Right atrium auricular region (tissue), 2 donors: ENCODE data around the gene INPP5D. TPM values are rescaled to one million over a fixed set of nuclear protein-coding genes. Genes with fewer than 3 reads are reported as not detected.

ENCODE experiments used
- DNase-seq: peaks from one replicate; pipeline ENCODE4 v3.0.0-alpha.2; 2019; ENCODE audit warnings: low spot score
- H3K27ac ChIP-seq, 2 donors: fragments of 200-600 bp; sonication (generic); 1 replicate in 1 of 2; 2 replicates in 1 of 2; pipeline ENCODE4 v1.5.1; 2016 to 2019
- H3K27me3 ChIP-seq, 2 donors: fragments of 200-600 bp; sonication (generic); one replicate each; pipeline versions ENCODE4 v1.5.1 to v1.6.0; 2017 to 2019
- H3K36me3 ChIP-seq: fragments of 200-600 bp; sonication (generic); one replicate; pipeline ENCODE4 v1.5.1; 2016
- H3K4me1 ChIP-seq, 2 donors: fragments of 200-600 bp; sonication (generic); one replicate each; pipeline versions ENCODE4 v1.5.1 to v1.6.0; 2017 to 2019
- H3K4me3 ChIP-seq, 2 donors: fragments of 200-600 bp; sonication (generic); 1 replicate in 1 of 2; 2 replicates in 1 of 2; pipeline ENCODE4 v1.5.1; 2017 to 2019; ENCODE audit warnings: mild to moderate bottlenecking in 1 of 2, moderate library complexity in 1 of 2
- H3K9me3 ChIP-seq, 2 donors: fragments of 200-600 bp; sonication (generic); one replicate each; pipeline ENCODE4 v1.5.1; 2019
- CTCF ChIP-seq, 2 donors: fragments of 200-600 bp; sonication (generic); IDR thresholded peaks; one replicate each; pipeline ENCODE4 v1.5.1; 2019; ENCODE audit warnings: antibody characterized with exemption in 2 of 2
- total RNA-seq, 2 donors: library from RNA; depleted of rRNA; stranded (reverse); fragments of >200 nt; gene quantifications; one replicate each; pipeline ENCODE4 v1.1.0, GENCODE V29; 2016

Gene INPP5D
- total RNA-seq, 2 donors from 2014 or later, result 2.9 to 7.0 TPM

- Histone ChIP-seq H3K4me3 (no peak overlapping the region), H3K27ac (no peak overlapping the region), H3K9me3 (no peaks in the 10 kb centered on the region)
Observed at GRCh38 chr2:233242231-233242927, 182.2 kb downstream of the INPP5D start.

GRCh38 chr2:233243348-233243747 is 183.2 kb downstream of the INPP5D start:
- DNase-seq, result no peak
- H3K27ac ChIP-seq, result no peak overlapping the region
- H3K36me3 ChIP-seq, result no peaks in the 10 kb centered on the region
- no peaks in the 10 kb centered on the region for H3K9me3 ChIP-seq
- TF ChIP-seq CTCF (IDR thresholded peaks at IDR 0.05), result no peak
- H3K27me3 ChIP-seq, result no peaks in the 10 kb centered on the region
- no peak overlapping the region for H3K4me3 ChIP-seq
- no peaks in the 10 kb centered on the region for H3K4me1 ChIP-seq

More at GRCh38 chr2:233242231-233242927, 182.2 kb downstream of the INPP5D start:
- no peak for DNase-seq
- no peaks in the 10 kb centered on the region for H3K4me1 ChIP-seq
- no peak for TF ChIP-seq CTCF (IDR thresholded peaks at IDR 0.05)
- no peaks in the 10 kb centered on the region for H3K27me3 ChIP-seq
- H3K36me3 ChIP-seq, result no peaks in the 10 kb centered on the region

DNA sequence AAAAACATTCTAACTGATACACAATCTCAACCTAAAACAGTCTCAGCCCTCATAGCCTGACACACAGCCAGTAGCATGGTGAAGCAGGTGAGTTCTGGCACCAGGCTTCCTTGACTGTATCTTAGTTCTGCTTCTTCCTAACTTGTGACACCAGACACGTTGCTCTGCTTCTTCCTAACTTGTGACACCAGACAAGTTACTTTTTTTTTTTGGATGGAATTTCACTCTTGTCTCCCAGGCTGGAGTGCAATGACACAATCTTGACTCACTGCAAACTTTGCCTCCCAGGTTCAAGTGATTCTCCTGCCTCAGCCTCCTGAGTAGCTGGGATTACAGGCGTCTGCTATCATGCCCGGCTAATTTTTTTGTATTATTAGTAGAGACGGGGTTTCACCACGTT is 184.7 kb downstream of the INPP5D start:
- no peak overlapping the region for H3K4me3 ChIP-seq
- no peak for TF ChIP-seq CTCF (IDR thresholded peaks at IDR 0.05)
- H3K27me3 ChIP-seq, result no peaks in the 10 kb centered on the region
- no peaks in the 10 kb centered on the region for H3K4me1 ChIP-seq
- no peaks in the 10 kb centered on the region for H3K9me3 ChIP-seq
- DNase-seq, result no peak
- no peaks in the 10 kb centered on the region for H3K36me3 ChIP-seq
- no peak overlapping the region for H3K27ac ChIP-seq

GRCh38 chr2:233245406-233245805 is 185.3 kb downstream of the INPP5D start:
- no peak overlapping the region for H3K27ac ChIP-seq
- no peaks in the 10 kb centered on the region for H3K9me3 ChIP-seq
- no peaks in the 10 kb centered on the region for H3K27me3 ChIP-seq
- H3K4me3 ChIP-seq, result no peak overlapping the region
- no peaks in the 10 kb centered on the region for H3K36me3 ChIP-seq
- no peak for TF ChIP-seq CTCF (IDR thresholded peaks at IDR 0.05)
- H3K4me1 ChIP-seq, result no peaks in the 10 kb centered on the region
- DNase-seq, result no peak

- Histone ChIP-seq H3K9me3 (no peaks in the 10 kb centered on the region), H3K4me3 (no peak overlapping the region), H3K27ac (no peak overlapping the region), H3K36me3 (no peaks in the 10 kb centered on the region), H3K4me1 (peaks cover 0 to under 1% of the 10 kb centered on the region in 2 donors), H3K27me3 (no peaks in the 10 kb centered on the region)
- TF ChIP-seq CTCF (IDR thresholded peaks at IDR 0.05), result no peak
- no peak for DNase-seq
Observed at GRCh38 chr2:233247116-233247515, 187.0 kb downstream of the INPP5D start.

- no peak for DNase-seq
- Histone ChIP-seq H3K4me3 (no peak overlapping the region), H3K36me3 (no peaks in the 10 kb centered on the region), H3K27ac (no peak overlapping the region), H3K9me3 (no peaks in the 10 kb centered on the region), H3K4me1 (peaks cover 0 to 7% of the 10 kb centered on the region in 2 donors), H3K27me3 (no peaks in the 10 kb centered on the region)
- TF ChIP-seq CTCF (IDR thresholded peaks at IDR 0.05), result no peak
Observed at GRCh38 chr2:233247744-233248143, 187.6 kb downstream of the INPP5D start.
